RWPE2 (cell line): ENCODE results near the gene DRC3.

Experiments used
- ATAC-seq: fragments of 200-7000 bp; cut with Tn5 transposase; 3 replicates; pipeline ENCODE4 v1.9.1; 2021; ENCODE audit warnings: low read depth
- DNase-seq: peaks from one replicate; pipeline ENCODE4 v3.0.0-alpha.2; 2020; ENCODE audit warnings: low spot score
- H3K27ac ChIP-seq: fragments of 450-650 bp; 2 replicates; pipeline ENCODE4 v1.5.1; 2017; ENCODE audit warnings: mild to moderate bottlenecking; ENCODE audit not compliant: poor library complexity, severe bottlenecking
- H3K27me3 ChIP-seq: fragments of 250-450 bp; sonication (Bioruptor Pico); 2 replicates; pipeline ENCODE4 v1.5.1; 2021; ENCODE audit warnings: mild to moderate bottlenecking, moderate library complexity; ENCODE audit not compliant: insufficient read depth, poor library complexity, severe bottlenecking
- H3K36me3 ChIP-seq: fragments of 250-450 bp; sonication (Bioruptor Pico); 2 replicates; pipeline ENCODE4 v1.5.1; 2020; ENCODE audit warnings: low read depth, mild to moderate bottlenecking, moderate library complexity
- H3K4me1 ChIP-seq: fragments of 250-450 bp; sonication (Bioruptor Pico); 2 replicates; pipeline ENCODE4 v1.5.1; 2021; ENCODE audit warnings: mild to moderate bottlenecking, moderate library complexity; ENCODE audit not compliant: insufficient read depth, poor library complexity, severe bottlenecking
- H3K4me3 ChIP-seq: fragments of 250-450 bp; sonication (Bioruptor Pico); 2 replicates; pipeline ENCODE4 v1.5.1; 2021; ENCODE audit warnings: mild to moderate bottlenecking, moderate library complexity; ENCODE audit not compliant: severe bottlenecking
- H3K9me3 ChIP-seq: fragments of 250-450 bp; sonication (Bioruptor Pico); 2 replicates; pipeline ENCODE4 v1.5.1; 2021; ENCODE audit warnings: mild to moderate bottlenecking, moderate library complexity; ENCODE audit not compliant: severe bottlenecking
- CTCF ChIP-seq: fragments of 450-650 bp; IDR thresholded peaks from one replicate; pipeline ENCODE4 v1.5.1; 2017; ENCODE audit warnings: mild to moderate bottlenecking, moderate library complexity; ENCODE audit not compliant: poor library complexity, severe bottlenecking

Gene DRC3

GRCh38 chr17:17998934-17999333, 26.3 kb downstream of the DRC3 start:
- Histone ChIP-seq H3K27me3 (no peaks in the 10 kb centered on the region), H3K4me1 (no peaks in the 10 kb centered on the region), H3K4me3 (no peak overlapping the region), H3K9me3 (no peaks in the 10 kb centered on the region), H3K27ac (no peak overlapping the region), H3K36me3 (no peaks in the 10 kb centered on the region)
- DNase-seq (no peak), ATAC-seq (no peak)
- TF ChIP-seq CTCF: no peak

GRCh38 chr17:17999364-18000029, 26.8 kb downstream of the DRC3 start:
- no peaks in the 10 kb centered on the region for H3K27me3 ChIP-seq
- no peak overlapping the region for H3K4me3 ChIP-seq
- H3K4me1 ChIP-seq: no peaks in the 10 kb centered on the region
- H3K9me3 ChIP-seq: no peaks in the 10 kb centered on the region
- no peak overlapping the region for H3K27ac ChIP-seq
- ATAC-seq: peak; percentile 55; the same call in 2 of the 3 replicates
- DNase-seq: no peak
- no peaks in the 10 kb centered on the region for H3K36me3 ChIP-seq
- TF ChIP-seq CTCF: no peak

GRCh38 chr17:18000030-18000408, 27.4 kb downstream of the DRC3 start:
- H3K4me3 ChIP-seq: no peak overlapping the region
- no peak overlapping the region for H3K27ac ChIP-seq
- no peaks in the 10 kb centered on the region for H3K36me3 ChIP-seq
- no peaks in the 10 kb centered on the region for H3K9me3 ChIP-seq
- ATAC-seq (no peak), DNase-seq (no peak)
- no peak for TF ChIP-seq CTCF
- no peaks in the 10 kb centered on the region for H3K4me1 ChIP-seq
- no peaks in the 10 kb centered on the region for H3K27me3 ChIP-seq

GRCh38 chr17:18002171-18002570, 29.5 kb downstream of the DRC3 start:
- DNase-seq: no peak
- no peaks in the 10 kb centered on the region for H3K27me3 ChIP-seq
- no peaks in the 10 kb centered on the region for H3K9me3 ChIP-seq
- no peak for TF ChIP-seq CTCF
- H3K27ac ChIP-seq: no peak overlapping the region
- no peaks in the 10 kb centered on the region for H3K4me1 ChIP-seq
- H3K36me3 ChIP-seq: no peaks in the 10 kb centered on the region
- ATAC-seq: no peak
- no peak overlapping the region for H3K4me3 ChIP-seq

- DNase-seq: no peak
- no peaks in the 10 kb centered on the region for H3K27me3 ChIP-seq
- no peaks in the 10 kb centered on the region for H3K9me3 ChIP-seq
- peaks cover 5% of the 10 kb centered on the region for H3K4me1 ChIP-seq
- no peak overlapping the region for H3K27ac ChIP-seq
- no peaks in the 10 kb centered on the region for H3K36me3 ChIP-seq
- H3K4me3 ChIP-seq: no peak overlapping the region
- ATAC-seq: no peak
- TF ChIP-seq CTCF: no peak
These were observed 31.7 kb downstream of the DRC3 start for GRCh38 chr17:18004345-18004744.
